HepG2 (cell line): Measurements from ENCODE around the gene MRPL10. TPM values are rescaled to one million over a fixed set of nuclear protein-coding genes. Genes with fewer than 3 reads are reported as not detected.
A peak's percentile ranks its signal among the peaks of the same experiment; 100 is the strongest.

Experiments
- DMAP1 ChIP-seq: IDR thresholded peaks from 2 replicates; pipeline ENCODE4 v1.6.1; 2016
- KMT2B ChIP-seq: IDR thresholded peaks from 2 replicates; pipeline ENCODE4 v1.6.1; 2016; ENCODE audit warnings: missing genetic modification reagents, missing compliant biosample characterization
- MIXL1 ChIP-seq: IDR thresholded peaks from 2 replicates; pipeline ENCODE4 v1.6.1; 2016
- NFE2 ChIP-seq: sonication (generic); formaldehyde crosslinking; IDR thresholded peaks from 2 replicates; pipeline ENCODE4 v1.4.0; 2020; ENCODE audit warnings: missing genetic modification reagents
- NR2F2 ChIP-seq: IDR thresholded peaks from 2 replicates; pipeline ENCODE4 v1.6.1; 2012; ENCODE audit warnings: low read depth, inconsistent platforms, borderline replicate concordance
- PITX1 ChIP-seq: sonication (generic); formaldehyde crosslinking; IDR thresholded peaks from 2 replicates; pipeline ENCODE4 v1.5.1; 2020; ENCODE audit warnings: mild to moderate bottlenecking, missing genetic modification reagents
- RBFOX2 ChIP-seq: fragments of 200-400 bp; formaldehyde crosslinking; IDR thresholded peaks from 2 replicates; pipeline ENCODE4 v1.6.1; 2017; ENCODE audit warnings: low read depth, mild to moderate bottlenecking, low read length
- SIN3A ChIP-seq: IDR thresholded peaks from 2 replicates; pipeline ENCODE4 v1.6.1; 2011; ENCODE audit warnings: low read depth, mild to moderate bottlenecking, control low read depth, low read length, borderline replicate concordance
- SNAPC2 ChIP-seq: sonication (generic); formaldehyde crosslinking; IDR thresholded peaks from 2 replicates; pipeline ENCODE4 v1.8.1; 2022; ENCODE audit warnings: mild to moderate bottlenecking, missing genetic modification reagents
- SP4 ChIP-seq: sonication (generic); formaldehyde crosslinking; IDR thresholded peaks from 2 replicates; pipeline ENCODE4 v1.8.1; 2023; ENCODE audit warnings: mild to moderate bottlenecking, missing genetic modification reagents
- SRSF1 ChIP-seq: fragments of 200-400 bp; formaldehyde crosslinking; optimal IDR thresholded peaks from 2 replicates; pipeline ENCODE3; 2017; ENCODE audit warnings: mild to moderate bottlenecking, low read depth, low read length, moderate library complexity
- ZNF207 ChIP-seq: fragments of 450-650 bp; IDR thresholded peaks from 2 replicates; pipeline ENCODE4 v1.6.1; 2016; ENCODE audit warnings: antibody characterized with exemption, borderline replicate concordance
- ZNF282 ChIP-seq: fragments of 450-650 bp; IDR thresholded peaks from 2 replicates; pipeline ENCODE4 v1.6.1; 2018; ENCODE audit not compliant: partially characterized antibody
- ZNF547 ChIP-seq: sonication (generic); formaldehyde crosslinking; IDR thresholded peaks from 2 replicates; pipeline ENCODE4 v1.5.1; 2020; ENCODE audit warnings: mild to moderate bottlenecking, missing genetic modification reagents
- ZNF746 ChIP-seq: sonication (generic); formaldehyde crosslinking; IDR thresholded peaks from 2 replicates; pipeline ENCODE4 v1.8.0; 2022; ENCODE audit warnings: mild to moderate bottlenecking, missing genetic modification reagents
- ZSCAN20 ChIP-seq: sonication (generic); formaldehyde crosslinking; IDR thresholded peaks from 2 replicates; pipeline ENCODE4 v1.4.0; 2020; ENCODE audit warnings: missing genetic modification reagents, mild to moderate bottlenecking, borderline replicate concordance
- polyA plus RNA-seq, 8 experiments: library from polyadenylated mRNA; depleted of rRNA in 3 of 8; stranded (reverse) in 7 of 8; unstranded in 1 of 8; fragments of >200 nt; fragmentation: Illumina TruSeq in 4 of 8; extraction: Trizol in 4 of 8; gene quantifications; 2 replicates each; pipeline versions ENCODE4 v1.2.1 to v1.2.3, GENCODE V29; 2011 to 2016; ENCODE audit warnings: low read depth in 4 of 8, missing spikeins in 1 of 8, mixed read lengths in 1 of 8; ENCODE audit not compliant: insufficient read depth in 1 of 8
- total RNA-seq, 5 experiments: library from RNA; depleted of rRNA; stranded (reverse); fragments of >200 nt; fragmentation: Illumina TruSeq; extraction: Trizol; gene quantifications; 2 replicates each; pipeline ENCODE4 v1.2.3, GENCODE V29; 2016; ENCODE audit warnings: low read depth in 1 of 5
- TF ChIP-seq, protein P1 (sequence below): IDR thresholded peaks from 2 replicates; pipeline ENCODE4 v1.6.1; 2018; ENCODE audit warnings: missing genetic modification reagents
- TF ChIP-seq, protein P2 (sequence below): sonication (generic); formaldehyde crosslinking; IDR thresholded peaks from 2 replicates; pipeline ENCODE4 v1.9.0; 2021; ENCODE audit warnings: missing genetic modification reagents, mild to moderate bottlenecking, borderline replicate concordance
- TF ChIP-seq, protein P3 (sequence below): IDR thresholded peaks from 2 replicates; pipeline ENCODE4 v1.6.1; 2016
- TF ChIP-seq, protein P4 (sequence below): IDR thresholded peaks from 2 replicates; pipeline ENCODE4 v1.6.1; 2016; ENCODE audit warnings: missing compliant biosample characterization, missing genetic modification reagents, borderline replicate concordance
- TF ChIP-seq, protein P5 (sequence below): sonication (generic); formaldehyde crosslinking; IDR thresholded peaks from 2 replicates; pipeline ENCODE4 v1.4.0; 2020; ENCODE audit warnings: mild to moderate bottlenecking, missing genetic modification reagents
- TF ChIP-seq, protein P6 (sequence below): IDR thresholded peaks from 2 replicates; pipeline ENCODE4 v1.4.0; 2020; ENCODE audit warnings: mild to moderate bottlenecking, missing genetic modification reagents

Gene MRPL10
- total and polyA plus RNA-seq, 2 of the 13 experiments (the other 11 are each of a cell fraction or from before 2014, with no cell fraction given) = 56.7 to 149 TPM

DNA sequence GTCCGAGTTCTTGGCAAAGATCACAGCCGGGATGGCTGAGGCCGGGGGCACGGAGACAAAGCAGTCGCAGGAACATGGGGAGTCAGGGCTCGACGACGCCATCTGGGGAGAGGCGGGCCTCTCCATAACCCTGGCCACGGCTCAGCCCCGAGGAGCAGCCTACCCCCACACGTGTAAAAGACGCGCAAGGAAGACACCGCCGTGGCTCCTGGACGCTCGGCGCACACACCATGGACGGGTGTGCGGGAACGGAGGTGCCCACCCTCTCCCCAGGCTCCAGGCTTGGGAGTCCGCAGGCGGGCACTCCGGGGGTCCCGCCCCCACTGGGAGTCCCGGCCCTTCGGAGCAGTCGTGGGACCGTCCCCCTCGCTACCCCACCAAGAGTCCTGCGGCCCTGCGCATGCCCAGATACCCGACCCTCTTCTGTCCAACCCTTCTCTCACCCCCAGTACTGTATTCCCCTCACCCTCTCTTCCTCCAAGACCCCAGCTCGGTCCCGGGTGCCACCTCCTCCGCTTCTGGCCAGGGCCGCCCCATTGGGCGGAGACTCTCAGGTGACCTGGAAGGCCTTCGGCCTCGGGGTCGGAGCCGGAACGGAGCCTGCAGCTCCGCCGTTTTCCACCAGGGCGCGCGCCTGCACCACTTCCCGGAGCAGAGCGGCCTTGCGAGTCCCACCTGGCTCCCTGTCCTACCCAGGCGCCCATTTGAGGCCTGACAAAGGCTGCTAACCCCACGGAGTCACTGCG, 9.6 kb upstream of the MRPL10 start, which contains the start of gene SCRN2 (continued):
- TF ChIP-seq SRSF1 = peak; percentile 79
- TF ChIP-seq, protein P1, sequence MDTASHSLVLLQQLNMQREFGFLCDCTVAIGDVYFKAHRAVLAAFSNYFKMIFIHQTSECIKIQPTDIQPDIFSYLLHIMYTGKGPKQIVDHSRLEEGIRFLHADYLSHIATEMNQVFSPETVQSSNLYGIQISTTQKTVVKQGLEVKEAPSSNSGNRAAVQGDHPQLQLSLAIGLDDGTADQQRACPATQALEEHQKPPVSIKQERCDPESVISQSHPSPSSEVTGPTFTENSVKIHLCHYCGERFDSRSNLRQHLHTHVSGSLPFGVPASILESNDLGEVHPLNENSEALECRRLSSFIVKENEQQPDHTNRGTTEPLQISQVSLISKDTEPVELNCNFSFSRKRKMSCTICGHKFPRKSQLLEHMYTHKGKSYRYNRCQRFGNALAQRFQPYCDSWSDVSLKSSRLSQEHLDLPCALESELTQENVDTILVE = peak; percentile 69
- peak; percentile 86 for TF ChIP-seq ZNF547
- TF ChIP-seq DMAP1 = peak; percentile 58
- TF ChIP-seq ZSCAN20 (CRISPR knock-in tag) = peak; percentile 75
- TF ChIP-seq NFE2 (CRISPR knock-in tag) = no peak
- TF ChIP-seq RBFOX2 = peak; percentile 82
- peak; percentile 47; the same call in 1 of the 2 replicates for TF ChIP-seq SP4
- TF ChIP-seq, protein P2, sequence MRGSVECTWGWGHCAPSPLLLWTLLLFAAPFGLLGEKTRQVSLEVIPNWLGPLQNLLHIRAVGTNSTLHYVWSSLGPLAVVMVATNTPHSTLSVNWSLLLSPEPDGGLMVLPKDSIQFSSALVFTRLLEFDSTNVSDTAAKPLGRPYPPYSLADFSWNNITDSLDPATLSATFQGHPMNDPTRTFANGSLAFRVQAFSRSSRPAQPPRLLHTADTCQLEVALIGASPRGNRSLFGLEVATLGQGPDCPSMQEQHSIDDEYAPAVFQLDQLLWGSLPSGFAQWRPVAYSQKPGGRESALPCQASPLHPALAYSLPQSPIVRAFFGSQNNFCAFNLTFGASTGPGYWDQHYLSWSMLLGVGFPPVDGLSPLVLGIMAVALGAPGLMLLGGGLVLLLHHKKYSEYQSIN (CRISPR knock-in tag) = no peak
- TF ChIP-seq SNAPC2 (CRISPR knock-in tag) = 0 out of 2 replicates have a peak, but pooled peaks have one; percentile 18
- TF ChIP-seq, protein P3, sequence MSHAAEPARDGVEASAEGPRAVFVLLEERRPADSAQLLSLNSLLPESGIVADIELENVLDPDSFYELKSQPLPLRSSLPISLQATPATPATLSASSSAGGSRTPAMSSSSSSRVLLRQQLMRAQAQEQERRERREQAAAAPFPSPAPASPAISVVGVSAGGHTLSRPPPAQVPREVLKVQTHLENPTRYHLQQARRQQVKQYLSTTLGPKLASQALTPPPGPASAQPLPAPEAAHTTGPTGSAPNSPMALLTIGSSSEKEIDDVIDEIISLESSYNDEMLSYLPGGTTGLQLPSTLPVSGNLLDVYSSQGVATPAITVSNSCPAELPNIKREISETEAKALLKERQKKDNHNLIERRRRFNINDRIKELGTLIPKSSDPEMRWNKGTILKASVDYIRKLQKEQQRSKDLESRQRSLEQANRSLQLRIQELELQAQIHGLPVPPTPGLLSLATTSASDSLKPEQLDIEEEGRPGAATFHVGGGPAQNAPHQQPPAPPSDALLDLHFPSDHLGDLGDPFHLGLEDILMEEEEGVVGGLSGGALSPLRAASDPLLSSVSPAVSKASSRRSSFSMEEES = peak; percentile 53
- peak; percentile 21 for TF ChIP-seq ZNF746 (CRISPR knock-in tag)
- no peak for TF ChIP-seq ZNF282
- TF ChIP-seq, protein P4, sequence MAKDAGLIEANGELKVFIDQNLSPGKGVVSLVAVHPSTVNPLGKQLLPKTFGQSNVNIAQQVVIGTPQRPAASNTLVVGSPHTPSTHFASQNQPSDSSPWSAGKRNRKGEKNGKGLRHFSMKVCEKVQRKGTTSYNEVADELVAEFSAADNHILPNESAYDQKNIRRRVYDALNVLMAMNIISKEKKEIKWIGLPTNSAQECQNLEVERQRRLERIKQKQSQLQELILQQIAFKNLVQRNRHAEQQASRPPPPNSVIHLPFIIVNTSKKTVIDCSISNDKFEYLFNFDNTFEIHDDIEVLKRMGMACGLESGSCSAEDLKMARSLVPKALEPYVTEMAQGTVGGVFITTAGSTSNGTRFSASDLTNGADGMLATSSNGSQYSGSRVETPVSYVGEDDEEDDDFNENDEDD (CRISPR knock-in tag) = peak; percentile 65; the same call in 1 of the 2 replicates
- TF ChIP-seq, protein P5, sequence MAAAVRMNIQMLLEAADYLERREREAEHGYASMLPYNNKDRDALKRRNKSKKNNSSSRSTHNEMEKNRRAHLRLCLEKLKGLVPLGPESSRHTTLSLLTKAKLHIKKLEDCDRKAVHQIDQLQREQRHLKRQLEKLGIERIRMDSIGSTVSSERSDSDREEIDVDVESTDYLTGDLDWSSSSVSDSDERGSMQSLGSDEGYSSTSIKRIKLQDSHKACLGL (CRISPR knock-in tag) = peak; percentile 80
- TF ChIP-seq KMT2B (CRISPR knock-in tag) = peak; percentile 72
- no peak for TF ChIP-seq MIXL1 (CRISPR knock-in tag)
- no peak for TF ChIP-seq NR2F2
- TF ChIP-seq PITX1 (CRISPR knock-in tag) = no peak
- TF ChIP-seq, protein P6, sequence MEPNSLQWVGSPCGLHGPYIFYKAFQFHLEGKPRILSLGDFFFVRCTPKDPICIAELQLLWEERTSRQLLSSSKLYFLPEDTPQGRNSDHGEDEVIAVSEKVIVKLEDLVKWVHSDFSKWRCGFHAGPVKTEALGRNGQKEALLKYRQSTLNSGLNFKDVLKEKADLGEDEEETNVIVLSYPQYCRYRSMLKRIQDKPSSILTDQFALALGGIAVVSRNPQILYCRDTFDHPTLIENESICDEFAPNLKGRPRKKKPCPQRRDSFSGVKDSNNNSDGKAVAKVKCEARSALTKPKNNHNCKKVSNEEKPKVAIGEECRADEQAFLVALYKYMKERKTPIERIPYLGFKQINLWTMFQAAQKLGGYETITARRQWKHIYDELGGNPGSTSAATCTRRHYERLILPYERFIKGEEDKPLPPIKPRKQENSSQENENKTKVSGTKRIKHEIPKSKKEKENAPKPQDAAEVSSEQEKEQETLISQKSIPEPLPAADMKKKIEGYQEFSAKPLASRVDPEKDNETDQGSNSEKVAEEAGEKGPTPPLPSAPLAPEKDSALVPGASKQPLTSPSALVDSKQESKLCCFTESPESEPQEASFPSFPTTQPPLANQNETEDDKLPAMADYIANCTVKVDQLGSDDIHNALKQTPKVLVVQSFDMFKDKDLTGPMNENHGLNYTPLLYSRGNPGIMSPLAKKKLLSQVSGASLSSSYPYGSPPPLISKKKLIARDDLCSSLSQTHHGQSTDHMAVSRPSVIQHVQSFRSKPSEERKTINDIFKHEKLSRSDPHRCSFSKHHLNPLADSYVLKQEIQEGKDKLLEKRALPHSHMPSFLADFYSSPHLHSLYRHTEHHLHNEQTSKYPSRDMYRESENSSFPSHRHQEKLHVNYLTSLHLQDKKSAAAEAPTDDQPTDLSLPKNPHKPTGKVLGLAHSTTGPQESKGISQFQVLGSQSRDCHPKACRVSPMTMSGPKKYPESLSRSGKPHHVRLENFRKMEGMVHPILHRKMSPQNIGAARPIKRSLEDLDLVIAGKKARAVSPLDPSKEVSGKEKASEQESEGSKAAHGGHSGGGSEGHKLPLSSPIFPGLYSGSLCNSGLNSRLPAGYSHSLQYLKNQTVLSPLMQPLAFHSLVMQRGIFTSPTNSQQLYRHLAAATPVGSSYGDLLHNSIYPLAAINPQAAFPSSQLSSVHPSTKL = peak; percentile 58
- no peak for TF ChIP-seq ZNF207
- TF ChIP-seq SIN3A = peak; percentile 53; the same call in 1 of the 2 replicates
